Esophagus (tissue), 2 donors: Measurements from ENCODE around the gene PDE4D. TPM values are rescaled to one million over a fixed set of nuclear protein-coding genes. Genes with fewer than 3 reads are reported as not detected.

Source experiments
- H3K27ac ChIP-seq, 2 donors: one replicate each; pipeline ENCODE4 v1.5.1; 2013; ENCODE audit warnings: low read depth in 2 of 2, mild to moderate bottlenecking in 2 of 2, inconsistent platforms in 1 of 2, low read length in 1 of 2, moderate library complexity in 1 of 2
- H3K27me3 ChIP-seq, 2 donors: one replicate each; pipeline ENCODE4 v1.6.1; 2013; ENCODE audit warnings: low read length in 2 of 2, control low read depth in 1 of 2, mild to moderate bottlenecking in 1 of 2; ENCODE audit not compliant: insufficient read depth in 2 of 2, control insufficient read depth in 1 of 2
- H3K36me3 ChIP-seq, 2 donors: one replicate each; pipeline ENCODE4 v1.6.1; 2013; ENCODE audit warnings: low read length in 1 of 2; ENCODE audit not compliant: control insufficient read depth in 2 of 2, insufficient read depth in 2 of 2
- H3K4me1 ChIP-seq, 2 donors: one replicate each; pipeline ENCODE4 v1.6.1; 2013; ENCODE audit warnings: low read length in 1 of 2; ENCODE audit not compliant: control insufficient read depth in 2 of 2, insufficient read depth in 2 of 2
- H3K4me3 ChIP-seq, 2 donors: one replicate each; pipeline ENCODE4 v1.5.1; 2013; ENCODE audit warnings: low read length in 2 of 2, mild to moderate bottlenecking in 2 of 2, low read depth in 1 of 2, moderate library complexity in 1 of 2
- H3K9me3 ChIP-seq, 2 donors: one replicate each; pipeline ENCODE4 v1.6.1; 2013; ENCODE audit warnings: mild to moderate bottlenecking in 2 of 2, low read depth in 1 of 2, low read length in 1 of 2, moderate library complexity in 1 of 2; ENCODE audit not compliant: control insufficient read depth in 2 of 2, insufficient read depth in 1 of 2
- WGBS, 2 donors: extraction: QIAGEN DNeasy Blood & Tissue Kit; methylation state at CpG; one replicate each; pipeline ENCODE4 v1.1.7; 2013; 5-methylcytosine and 5-hydroxymethylcytosine counted together
- polyA plus RNA-seq, 2 donors: library from polyadenylated mRNA; stranded (reverse); fragments of 200-250 nt; gene quantifications; one replicate each; pipeline ENCODE4 v1.2.3, GENCODE V29; 2013
- donor health status: healthy with polysubstance abuse.
- donor health status: Bipolar disorder and iron deficiency.

Gene PDE4D
- polyA plus RNA-seq, 2 donors = 1.5 to 2.5 TPM

DNA sequence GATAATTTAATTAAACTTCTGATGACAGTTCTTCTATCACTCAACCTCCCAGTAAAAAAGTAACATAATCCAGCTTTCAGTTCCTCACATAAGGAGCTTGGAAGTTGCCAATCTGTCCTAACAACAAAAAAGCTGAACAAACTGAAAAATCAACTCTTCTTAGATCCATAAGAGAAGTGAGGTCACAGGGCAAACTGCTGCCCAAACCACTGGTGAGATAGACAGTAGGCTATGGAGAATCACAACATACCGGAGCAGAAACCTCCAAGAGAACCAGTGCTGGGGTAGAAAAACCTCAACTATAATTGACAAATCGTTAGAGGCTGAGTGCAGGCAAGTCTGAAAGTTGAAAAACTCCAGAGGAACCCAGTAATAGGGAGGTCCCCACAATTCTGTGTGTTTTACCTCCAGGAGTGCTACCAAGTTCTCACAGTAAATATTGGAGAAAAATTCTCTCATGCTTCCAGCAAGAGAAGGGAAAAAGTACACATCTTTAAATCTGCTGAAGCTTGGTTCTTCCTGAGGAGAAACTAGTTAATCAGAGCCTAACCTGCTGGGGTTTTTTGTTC, 300.0 kb downstream of the PDE4D start:
- H3K4me3 ChIP-seq = no peak overlapping the region
- no peaks in the 10 kb centered on the region for H3K9me3 ChIP-seq
- H3K4me1 ChIP-seq = no peaks in the 10 kb centered on the region
- no peaks in the 10 kb centered on the region for H3K36me3 ChIP-seq
- no peak overlapping the region for H3K27ac ChIP-seq
- no peaks in the 10 kb centered on the region for H3K27me3 ChIP-seq
- WGBS, 2 donors = 83 to 92% methylated on average over 2 of the region's 2 CpGs

DNA sequence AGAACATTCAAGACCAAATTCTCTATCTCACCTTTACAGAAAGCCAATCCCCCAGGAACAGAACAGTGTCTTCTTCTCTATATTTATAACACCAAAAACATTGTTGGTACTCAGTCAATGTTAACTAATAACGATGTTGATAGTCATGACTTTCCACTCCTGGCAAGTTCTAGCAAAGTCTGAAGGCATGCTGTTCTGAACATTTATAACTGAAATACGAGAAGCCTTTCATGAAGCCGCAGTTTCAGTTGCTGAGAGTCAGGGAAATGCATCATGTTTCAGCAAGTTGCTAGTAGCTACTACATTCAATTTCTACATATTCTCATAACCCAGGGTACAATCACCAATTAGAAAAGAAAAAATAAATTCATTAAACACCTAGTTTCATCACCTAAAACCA, 301.4 kb downstream of the PDE4D start:
- H3K27ac ChIP-seq = no peak overlapping the region
- no peak overlapping the region for H3K4me3 ChIP-seq
- H3K27me3 ChIP-seq = no peaks in the 10 kb centered on the region
- no peaks in the 10 kb centered on the region for H3K36me3 ChIP-seq
- H3K4me1 ChIP-seq = no peaks in the 10 kb centered on the region
- WGBS, 2 donors = 32 to 40% methylated on average over 3 of the region's 3 CpGs
- no peaks in the 10 kb centered on the region for H3K9me3 ChIP-seq

DNA sequence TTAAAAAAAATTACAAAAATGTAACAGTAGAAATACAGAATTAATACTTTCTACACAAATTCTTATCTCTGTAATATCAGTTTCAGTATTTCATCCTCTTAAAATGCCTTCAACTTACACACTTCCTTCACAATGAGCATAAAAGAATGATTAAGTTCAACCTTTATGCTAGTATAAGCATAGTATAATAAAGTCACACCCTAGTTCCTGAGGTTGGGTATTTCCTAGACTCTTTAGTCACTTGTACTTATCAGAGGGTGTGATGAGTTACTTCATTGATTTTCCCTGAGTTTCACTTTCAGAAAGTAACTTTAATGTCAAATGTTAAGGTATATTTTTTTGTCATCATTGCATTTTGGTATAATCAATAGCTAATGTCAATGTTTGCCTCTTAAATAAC, 302.4 kb downstream of the PDE4D start:
- Histone ChIP-seq H3K27me3 (no peaks in the 10 kb centered on the region), H3K27ac (no peak overlapping the region), H3K4me1 (no peaks in the 10 kb centered on the region), H3K9me3 (no peaks in the 10 kb centered on the region), H3K4me3 (no peak overlapping the region), H3K36me3 (no peaks in the 10 kb centered on the region)

DNA sequence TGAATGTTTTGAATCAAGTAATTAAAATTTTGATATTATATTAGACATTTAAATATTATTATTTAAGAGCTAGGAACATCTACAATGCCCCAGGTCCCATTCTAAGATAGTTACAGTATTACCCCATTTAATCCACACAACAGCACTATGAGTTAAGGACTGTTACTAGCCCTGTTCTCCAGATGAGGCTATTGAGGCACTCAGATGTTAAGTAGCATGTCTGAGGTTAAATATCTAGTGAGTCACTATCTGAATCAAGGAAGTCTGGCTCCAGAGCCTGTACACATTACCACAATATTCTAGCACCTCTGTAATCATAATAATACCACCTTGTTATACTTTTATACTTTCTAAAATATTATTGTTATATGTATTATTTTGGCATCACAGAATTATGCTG, 304.6 kb downstream of the PDE4D start:
- Histone ChIP-seq H3K4me3 (no peak overlapping the region), H3K9me3 (no peaks in the 10 kb centered on the region), H3K27ac (no peak overlapping the region), H3K36me3 (no peaks in the 10 kb centered on the region), H3K4me1 (no peaks in the 10 kb centered on the region), H3K27me3 (no peaks in the 10 kb centered on the region)

DNA sequence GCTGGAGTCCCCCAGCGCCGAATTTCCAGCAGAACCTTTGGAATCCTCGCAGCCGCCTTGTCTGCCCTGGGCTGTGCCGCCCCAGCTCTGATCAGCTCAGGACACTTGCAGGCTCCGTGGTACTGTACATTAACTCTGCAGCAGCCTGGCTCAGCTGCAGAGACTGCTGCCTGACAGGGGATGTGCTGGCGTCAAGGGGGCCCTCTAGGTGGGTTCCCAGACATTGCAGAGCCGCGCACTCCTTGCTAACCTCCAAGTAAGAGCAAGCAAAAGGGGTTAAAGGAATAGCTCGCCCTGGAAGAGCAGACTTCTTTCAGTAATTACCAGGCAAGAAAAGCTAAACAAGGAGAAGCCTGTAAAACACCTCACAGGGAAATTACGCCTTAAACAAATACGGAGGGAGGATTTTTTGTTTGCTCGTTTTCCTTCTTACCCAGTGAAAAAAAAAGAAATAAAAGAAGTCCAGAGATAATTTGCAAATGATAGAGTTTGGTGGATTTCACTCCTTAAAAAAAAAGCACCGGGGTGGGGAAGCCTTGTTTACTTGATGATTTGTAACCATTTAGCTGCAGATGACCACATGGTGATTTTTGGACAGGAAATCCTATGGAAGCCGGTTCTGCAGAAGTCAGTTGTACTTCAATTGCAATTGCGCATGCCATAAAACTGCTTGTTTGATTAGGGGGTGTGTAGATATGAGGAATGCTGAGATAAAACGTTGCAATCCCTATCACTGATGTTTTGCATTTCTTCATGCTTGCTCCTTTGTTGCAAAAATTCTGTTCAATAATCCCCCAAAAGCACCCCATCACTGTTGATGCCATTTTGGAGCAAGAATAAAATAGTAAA, 305.8 kb downstream of the PDE4D start:
- Histone ChIP-seq H3K4me3 (peak overlapping the region in 1 of 2 donors; percentile 15), H3K36me3 (no peaks in the 10 kb centered on the region), H3K9me3 (no peaks in the 10 kb centered on the region), H3K4me1 (no peaks in the 10 kb centered on the region), H3K27me3 (no peaks in the 10 kb centered on the region), H3K27ac (no peak overlapping the region)
- 16 to 19% methylated on average over 17 of the region's 17 CpGs for WGBS, 2 donors

DNA sequence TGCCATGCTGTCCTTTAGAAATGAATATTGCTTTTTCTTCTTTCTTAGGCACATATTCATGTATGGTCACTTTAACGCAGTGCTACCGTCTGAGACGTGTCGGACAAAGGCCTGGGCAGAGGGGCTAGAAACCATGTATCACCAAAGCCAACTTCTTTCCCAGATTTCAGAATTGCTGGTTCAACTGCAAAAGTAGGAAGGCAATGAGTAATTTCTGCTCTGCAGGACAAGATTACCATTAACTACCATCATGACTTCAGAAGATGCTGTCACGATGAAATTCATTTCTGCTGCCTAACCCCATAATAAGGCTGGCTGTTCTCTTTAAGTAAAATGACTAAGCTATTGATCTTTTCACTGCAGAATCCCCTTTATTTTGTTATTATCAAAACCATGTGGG, 306.7 kb downstream of the PDE4D start:
- Histone ChIP-seq H3K36me3 (no peaks in the 10 kb centered on the region), H3K4me3 (no peak overlapping the region), H3K27me3 (no peaks in the 10 kb centered on the region), H3K9me3 (no peaks in the 10 kb centered on the region), H3K4me1 (no peaks in the 10 kb centered on the region), H3K27ac (no peak overlapping the region)
- WGBS, 2 donors = 84 to 87% methylated on average over 5 of the region's 5 CpGs

DNA sequence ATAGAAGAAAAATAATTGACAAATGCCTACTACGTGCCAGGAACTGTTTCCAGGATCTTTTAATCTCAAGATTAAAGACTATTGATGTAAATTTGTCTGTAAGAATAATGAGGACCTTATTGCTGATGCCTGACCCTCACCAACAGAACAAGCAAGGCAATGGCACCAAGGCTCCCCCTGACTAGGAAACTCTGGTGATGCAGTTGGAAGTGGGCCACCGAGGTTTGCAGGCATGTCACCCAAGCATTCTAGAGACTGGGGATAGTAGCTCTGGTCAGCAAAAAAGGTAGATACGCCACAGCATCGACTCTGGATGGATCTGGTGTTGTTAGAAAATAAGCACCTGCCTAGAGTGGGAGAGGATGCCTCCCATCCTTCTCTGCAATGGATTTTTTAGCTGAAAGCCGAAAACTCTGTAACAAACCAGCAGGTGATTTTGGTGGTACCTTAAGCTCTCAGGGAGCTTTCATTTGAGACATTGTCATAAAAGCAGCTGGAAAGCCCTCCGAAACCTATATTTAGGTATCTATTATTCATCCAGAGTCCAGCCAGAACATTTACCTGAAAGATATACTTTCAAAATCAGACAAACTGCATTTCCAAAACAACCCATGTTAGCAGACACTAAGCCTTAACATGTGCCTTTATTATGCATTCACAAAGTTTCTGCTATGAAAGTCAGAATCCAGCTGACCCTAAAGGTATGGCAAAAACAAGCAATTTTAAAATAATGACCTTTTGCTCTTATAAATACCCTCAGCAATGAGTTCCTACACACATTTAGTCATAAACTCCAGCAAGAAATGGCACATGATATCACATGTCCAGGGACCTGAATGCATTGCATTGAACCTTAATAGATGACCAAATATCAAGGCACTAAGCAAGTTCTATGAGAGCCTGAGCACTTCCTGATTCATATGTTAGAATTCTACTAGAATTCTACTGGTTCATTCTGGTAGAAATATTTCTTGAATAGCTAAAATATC, 308.4 kb downstream of the PDE4D start:
- H3K27me3 ChIP-seq = no peaks in the 10 kb centered on the region
- H3K4me3 ChIP-seq = no peak overlapping the region
- no peaks in the 10 kb centered on the region for H3K36me3 ChIP-seq
- H3K27ac ChIP-seq = no peak overlapping the region
- H3K9me3 ChIP-seq = no peaks in the 10 kb centered on the region
- H3K4me1 ChIP-seq = no peaks in the 10 kb centered on the region
- 81 to 84% methylated on average over 6 of the region's 6 CpGs for WGBS, 2 donors

DNA sequence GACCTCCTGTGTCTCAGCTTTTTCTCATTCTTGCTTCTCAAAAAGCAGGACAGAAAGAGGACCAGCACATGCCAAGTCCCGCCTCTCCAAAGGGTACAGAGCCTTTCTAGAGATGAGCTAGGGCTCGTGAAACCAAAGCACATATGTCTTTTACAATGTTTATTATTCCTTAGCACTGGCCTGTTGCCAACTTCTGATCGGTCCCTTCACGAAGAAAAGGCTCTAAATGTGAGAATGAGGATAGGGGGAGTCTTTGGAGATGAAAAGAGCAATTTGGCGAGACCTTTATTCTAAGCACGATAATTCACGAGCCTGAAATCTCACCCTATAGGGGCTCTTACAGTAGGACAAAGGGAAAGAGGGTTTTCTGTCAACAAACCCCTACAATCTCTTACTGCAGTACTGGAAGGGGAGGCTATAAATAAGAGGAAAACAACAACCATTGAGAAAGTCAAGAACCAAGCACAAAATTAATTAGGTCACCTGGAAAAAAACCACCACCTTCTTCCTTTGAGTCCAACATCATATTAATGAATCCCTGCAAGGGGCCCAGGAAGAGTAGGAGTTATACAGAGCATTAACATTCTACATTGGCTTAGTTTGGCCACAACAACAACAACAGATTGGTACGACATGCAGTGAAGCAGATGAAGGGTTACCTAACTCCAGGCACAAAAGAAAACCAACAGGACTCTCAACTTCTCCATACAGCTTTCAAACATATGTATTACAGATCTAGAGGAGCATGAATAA, 309.5 kb downstream of the PDE4D start:
- Histone ChIP-seq H3K4me3 (no peak overlapping the region), H3K27me3 (no peaks in the 10 kb centered on the region), H3K27ac (no peak overlapping the region), H3K4me1 (no peaks in the 10 kb centered on the region), H3K36me3 (no peaks in the 10 kb centered on the region), H3K9me3 (no peaks in the 10 kb centered on the region)
- 69 to 81% methylated on average over 8 of the region's 8 CpGs for WGBS, 2 donors

DNA sequence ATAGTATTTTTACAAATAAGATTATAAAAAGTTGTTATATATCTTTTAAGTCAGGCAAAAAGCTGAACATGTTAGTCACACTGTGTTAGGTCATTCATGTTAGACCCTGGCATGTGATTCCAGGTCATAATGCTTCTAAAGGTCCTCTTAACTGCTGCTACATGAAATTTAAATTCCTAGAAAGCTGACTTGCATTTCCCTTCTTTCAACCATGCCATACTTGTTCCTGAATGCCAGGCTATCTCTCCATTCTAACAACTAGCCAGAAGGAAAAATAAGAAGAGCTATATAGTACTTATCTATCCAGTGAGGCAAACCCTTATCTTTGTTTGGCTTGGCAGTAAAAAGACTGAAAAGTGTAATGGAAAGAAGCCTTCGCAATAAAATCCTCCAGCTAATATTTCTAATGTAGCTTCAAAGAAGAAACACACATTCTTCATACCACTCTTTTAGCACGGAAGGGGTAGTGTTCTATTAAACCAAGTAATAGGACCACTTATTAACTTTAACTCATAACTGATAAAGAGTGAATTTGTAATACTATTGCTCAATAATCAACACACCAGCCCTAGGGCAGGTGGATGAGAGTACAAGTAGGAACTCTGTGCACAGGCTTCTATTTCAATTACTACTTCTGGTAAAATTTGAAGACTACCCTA, 310.2 kb downstream of the PDE4D start:
- no peaks in the 10 kb centered on the region for H3K27me3 ChIP-seq
- H3K9me3 ChIP-seq = no peaks in the 10 kb centered on the region
- H3K4me3 ChIP-seq = no peak overlapping the region
- no peaks in the 10 kb centered on the region for H3K36me3 ChIP-seq
- no peak overlapping the region for H3K27ac ChIP-seq
- WGBS, 2 donors = 70 to 90% methylated on average over 2 of the region's 2 CpGs
- no peaks in the 10 kb centered on the region for H3K4me1 ChIP-seq
